K562 (cell line): ENCODE results near the gene MAB21L2. TPM values are rescaled to one million over a fixed set of nuclear protein-coding genes. Genes with fewer than 3 reads are reported as not detected.
"Not testable (repeated sequence)": the region's sequence is repeated elsewhere in the genome, so short reads cannot be mapped to it uniquely, and the experiment has no call there.

Experiments used
- ATAC-seq: fragments of 200-7000 bp; cut with Tn5 transposase; 3 replicates; pipeline ENCODE4 v1.9.1; 2020; ENCODE audit warnings: moderate library complexity
- BruUV-seq: library from RNA; stranded (reverse); fragments of 400-500 nt; replicated peaks from 2 replicates; lab custom pipeline; 2021; lab: Mats Ljungman, UMichigan
- CTCF ChIA-PET: fragments of 300-600 bp; formaldehyde crosslinking; extraction: SDS; loops from one replicate; lab custom pipeline; 2021; ENCODE audit warnings: low intra/inter-chr PET ratio; lab: Yijun Ruan, JAX
- POLR2A ChIA-PET: fragments of 300-600, 350-650 bp; sonication (Branson Sonifier 250); formaldehyde crosslinking; extraction: SDS; loops from one replicate; lab custom pipeline; 2021; ENCODE audit warnings: antibody characterized with exemption, inconsistent platforms; lab: Yijun Ruan, JAX
- DNase-seq, 4 experiments: peaks; one replicate each; pipeline versions ENCODE4 v3.0.0 to v3.0.0-alpha.2; 2011 to 2018; ENCODE audit warnings: low spot score in 3 of 4, mixed read lengths in 3 of 4; ENCODE audit errors: extremely low read depth in 1 of 4
- FAIRE-seq: peaks from 2 replicates; lab custom pipeline; 2011; peaks lifted over from hg19 to GRCh38; lab: Jason Lieb, UNC
- H2AFZ ChIP-seq: 2 replicates; pipeline ENCODE4 v1.6.0; 2011; ENCODE audit warnings: low read depth, low read length, control low read depth, inconsistent platforms
- H3K27ac ChIP-seq: fragments of 200-600 bp; 3 replicates; pipeline ENCODE4 v1.8.0; 2011; ENCODE audit warnings: low read depth, mild to moderate bottlenecking, control low read depth, inconsistent platforms, low read length, moderate library complexity, mixed read lengths; ENCODE audit errors: extremely low read depth
- H3K27me3 ChIP-seq, 2 experiments: fragments of 300-600 bp in 1 of 2; 2 replicates in 1 of 2; 3 replicates in 1 of 2; pipeline versions ENCODE4 v1.6.0 to v1.8.0; 2011; ENCODE audit warnings: inconsistent platforms in 2 of 2, low read length in 2 of 2, mild to moderate bottlenecking in 1 of 2, mixed read lengths in 1 of 2, moderate library complexity in 1 of 2; ENCODE audit not compliant: control insufficient read depth in 2 of 2, insufficient read depth in 2 of 2
- H3K36me3 ChIP-seq: fragments of 300-600 bp; 3 replicates; pipeline ENCODE4 v1.8.0; 2011; ENCODE audit warnings: mild to moderate bottlenecking, low read length, inconsistent platforms; ENCODE audit not compliant: control insufficient read depth, insufficient read depth
- H3K4me1 ChIP-seq, 2 experiments: fragments of 200-600 bp in 1 of 2; replicated peaks in 1 of 2; 2 replicates in 1 of 2; 3 replicates in 1 of 2; pipeline versions ENCODE4 v1.5.1 to v1.8.0; 2011; ENCODE audit warnings: inconsistent platforms in 2 of 2, low read length in 2 of 2, mild to moderate bottlenecking in 1 of 2, mixed read lengths in 1 of 2, moderate library complexity in 1 of 2; ENCODE audit not compliant: control insufficient read depth in 2 of 2, insufficient read depth in 2 of 2
- H3K4me2 ChIP-seq: 2 replicates; pipeline ENCODE4 v1.6.1; 2011; ENCODE audit warnings: low read length, control low read depth, inconsistent platforms, mixed read lengths; ENCODE audit not compliant: insufficient read depth
- H3K4me3 ChIP-seq: fragments of 200-600 bp; sonication (generic), shearing (Covaris generic); 2 replicates; pipeline ENCODE4 v1.5.1; 2016; ENCODE audit warnings: control low read depth, inconsistent platforms
- H3K79me2 ChIP-seq: fragments of 200-600 bp; 3 replicates; pipeline ENCODE4 v1.8.0; 2011; ENCODE audit warnings: low read length, inconsistent platforms; ENCODE audit not compliant: control insufficient read depth, insufficient read depth
- H3K9ac ChIP-seq, 2 experiments: 2 replicates each; pipeline versions ENCODE4 v1.6.0 to v1.6.1; 2011; ENCODE audit warnings: low read depth in 2 of 2, low read length in 2 of 2, control low read depth in 1 of 2, inconsistent platforms in 1 of 2, mild to moderate bottlenecking in 1 of 2, mixed read lengths in 1 of 2; ENCODE audit not compliant: insufficient read depth in 1 of 2
- H3K9me1 ChIP-seq: one replicate; pipeline ENCODE4 v1.6.0; 2011; ENCODE audit warnings: inconsistent platforms, mild to moderate bottlenecking, low read length, moderate library complexity; ENCODE audit not compliant: control insufficient read depth, insufficient read depth
- H3K9me3 ChIP-seq: replicated peaks from 2 replicates; pipeline ENCODE4 v1.5.1; 2011; ENCODE audit warnings: low read depth, low read length, inconsistent platforms; ENCODE audit not compliant: control insufficient read depth, insufficient read depth
- H4K20me1 ChIP-seq: replicated peaks from 2 replicates; pipeline ENCODE4 v1.6.1; 2011; ENCODE audit warnings: low read length, inconsistent platforms, mixed read lengths; ENCODE audit not compliant: control insufficient read depth, insufficient read depth
- BCOR ChIP-seq: fragments of 450-650 bp; IDR thresholded peaks from 2 replicates; pipeline ENCODE4 v1.6.1; 2016
- CBX1 ChIP-seq: sonication (generic); IDR thresholded peaks from 2 replicates; pipeline ENCODE4 v1.6.1; 2016; ENCODE audit warnings: antibody characterized with exemption, low read depth, mild to moderate bottlenecking
- CEBPB ChIP-seq: fragments of 450-650 bp; IDR thresholded peaks from 2 replicates; pipeline ENCODE4 v1.6.1; 2016; ENCODE audit warnings: missing genetic modification characterization, missing compliant biosample characterization
- RBM25 ChIP-seq: fragments of 200-400 bp; formaldehyde crosslinking; IDR thresholded peaks from 2 replicates; pipeline ENCODE4 v1.6.1; 2018; ENCODE audit warnings: low read length, low read depth, moderate library complexity; ENCODE audit not compliant: severe bottlenecking
- ZNF146 ChIP-seq: IDR thresholded peaks from one replicate; pipeline ENCODE4 v1.6.1; 2018; ENCODE audit warnings: missing compliant biosample characterization; ENCODE audit not compliant: unreplicated experiment
- ZNF507 ChIP-seq: conservative IDR thresholded peaks from 2 replicates; pipeline ENCODE4 v1.6.1; 2017; ENCODE audit warnings: missing genetic modification characterization, missing compliant biosample characterization
- WGBS: fragments of 100-300 bp; shearing (Covaris generic); methylation state at CpG from one replicate; pipeline ENCODE4 v1.1.6; 2016; ENCODE audit warnings: low coverage, mixed read lengths; ENCODE audit not compliant: insufficient coverage; ENCODE audit errors: missing lambda C conversion rate; 5-methylcytosine and 5-hydroxymethylcytosine counted together
- in situ Hi-C: fragments of 300-500 bp; cut with MboI; formaldehyde crosslinking; loops from 4 replicates; pipeline ENCODE4 v1.15.0; 2018; ENCODE audit warnings: inconsistent platforms, mixed read lengths
- intact Hi-C: fragments of 100-400 bp; cut with micrococcal nuclease; formaldehyde crosslinking; loops from 2 replicates; pipeline ENCODE4 v1.14.2; 2022
- polyA plus RNA-seq, 8 experiments: library from polyadenylated mRNA; depleted of rRNA in 4 of 8; stranded (reverse) in 5 of 8; unstranded in 3 of 8; fragments of >200 nt; fragmentation: Nextera tagmentation in 2 of 8; fragmentation: Illumina TruSeq in 1 of 8; extraction: Ambion mirVana in 2 of 8; extraction: Trizol in 1 of 8; gene quantifications; 2 replicates each; pipeline versions ENCODE4 v1.2.1 to v1.2.3, GENCODE V29; 2011 to 2014; ENCODE audit warnings: inconsistent platforms in 1 of 8, missing spikeins in 1 of 8
- total RNA-seq, 7 experiments: library from RNA; depleted of rRNA in 6 of 7; stranded (reverse); fragments of >200 nt in 6 of 7; fragmentation: Illumina TruSeq in 2 of 7; extraction: Trizol in 2 of 7; gene quantifications; 2 replicates each; pipeline versions ENCODE4 v1.2.1 to v1.2.3, GENCODE V29; 2011 to 2021; ENCODE audit warnings: low replicate concordance in 1 of 7

The MAB21L2 gene
- total and polyA plus RNA-seq, 9 of the 15 experiments (the other 6 are each of a cell fraction or from before 2014, with no cell fraction given), result not detected

DNA sequence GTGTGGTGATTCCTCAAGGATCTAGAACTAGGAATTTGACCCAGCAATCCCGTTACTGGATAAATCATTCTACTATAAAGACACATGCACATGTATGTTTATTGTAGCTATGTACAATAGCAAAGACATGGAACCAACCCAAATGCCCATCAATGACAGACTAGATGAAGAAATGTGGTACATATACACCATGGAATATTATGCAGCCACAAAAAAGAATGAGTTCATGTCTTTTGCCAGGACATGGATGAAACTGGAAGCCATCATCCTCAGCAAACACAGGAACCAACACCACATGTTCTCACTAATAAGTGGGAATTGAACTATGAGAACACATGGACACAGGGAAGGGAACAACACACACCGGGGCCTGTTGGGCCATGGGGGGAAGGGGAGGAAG, 17.0 kb upstream of the MAB21L2 start:
- H3K27me3 ChIP-seq, H3K4me3 ChIP-seq, H3K9me1 ChIP-seq, POLR2A ChIA-PET, H3K79me2 ChIP-seq, ATAC-seq, H3K36me3 ChIP-seq, H3K4me2 ChIP-seq, H2AFZ ChIP-seq, FAIRE-seq, H3K9me3 ChIP-seq, CTCF ChIA-PET, in situ Hi-C loops, BruUV-seq, H3K27ac ChIP-seq, H3K9ac ChIP-seq, DNase-seq, intact Hi-C loops, H4K20me1 ChIP-seq: not testable (repeated sequence)
- WGBS, result 97% methylated on average over 2 of the region's 2 CpGs
- peaks cover 0 to 12% of the 10 kb centered on the region in 2 experiments; a peak in 2 of 5 replicates for H3K4me1 ChIP-seq
- TF ChIP-seq RBM25, result peak; percentile 8
- TF ChIP-seq ZNF146 (CRISPR knock-in tag), result peak; percentile 83
- TF ChIP-seq ZNF507, result peak; percentile 36; the same call in 1 of the 2 replicates
- TF ChIP-seq BCOR, result 0 out of 2 replicates have a peak, but pooled peaks have one; percentile 39

DNA sequence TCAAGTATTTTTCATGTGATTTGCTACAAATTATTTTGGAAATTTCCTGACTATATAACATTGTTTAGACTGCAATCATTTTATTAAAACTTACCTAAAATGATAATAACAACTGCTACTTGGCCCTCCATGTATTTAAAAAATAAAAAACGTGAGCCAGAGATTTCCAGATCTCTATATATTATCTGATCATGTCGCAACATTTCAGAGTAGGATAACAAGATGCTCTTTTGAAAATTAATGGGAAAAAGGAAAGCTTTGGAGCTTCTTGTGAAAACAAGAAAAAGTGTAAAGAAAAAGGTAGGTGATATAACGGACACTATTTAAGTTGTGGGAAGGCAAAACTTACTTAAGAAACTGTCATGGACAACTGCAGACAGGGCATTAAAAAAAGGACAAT, 14.9 kb upstream of the MAB21L2 start:
- BruUV-seq, result no TSS peak

More for the DNA sequence above, 14.9 kb upstream of the MAB21L2 start:
- DNase-seq, result no peak
- no peak overlapping the region for H3K9ac ChIP-seq
- H3K4me1 ChIP-seq, result peaks cover 0 to 32% of the 10 kb centered on the region in 2 experiments; a peak in 3 of 5 replicates
- TF ChIP-seq CBX1, result no peak
- TF ChIP-seq CEBPB, result peak; percentile 59
- TF ChIP-seq, all 486 proteins: peak for 1
- intact Hi-C loops (no loop called here), in situ Hi-C loops (no loop called here)
- H3K36me3 ChIP-seq, result no peaks in the 10 kb centered on the region; the same call in 1 of the 3 replicates
- no peak overlapping the region for H3K4me2 ChIP-seq
- no peaks in the 10 kb centered on the region for H3K27me3 ChIP-seq
- POLR2A ChIA-PET, result no interaction called here
- no peaks in the 10 kb centered on the region for H4K20me1 ChIP-seq
- H3K4me3 ChIP-seq, result no peak overlapping the region
- CTCF ChIA-PET, result no interaction called here
- H3K79me2 ChIP-seq, result no peaks in the 10 kb centered on the region
- FAIRE-seq, result no peak
- H3K9me1 ChIP-seq, result no peaks in the 10 kb centered on the region
- H2AFZ ChIP-seq, result no peak overlapping the region
- 56% methylated on average over 3 of the region's 3 CpGs for WGBS
- peaks cover 3% of the 10 kb centered on the region for H3K9me3 ChIP-seq
- H3K27ac ChIP-seq, result no peak overlapping the region
- no peak for ATAC-seq
